Activated B cell treated with CpG ODN at 0.5 μM for 24 hours (primary cell): ENCODE data around the gene RHOF. TPM values are rescaled to one million over a fixed set of nuclear protein-coding genes. Genes with fewer than 3 reads are reported as not detected.

Experiments used
- ATAC-seq: fragments of 200-7000 bp; cut with Tn5 transposase; one replicate; pipeline ENCODE4 v1.10.0; 2021; ENCODE audit warnings: low read depth, mild to moderate bottlenecking, moderate library complexity
- CTCF ChIA-PET: fragments of 350-600 bp; sonication (Branson Sonifier 250); formaldehyde crosslinking; loops from one replicate; lab custom pipeline; 2021; ENCODE audit warnings: antibody characterized with exemption; lab: Charles Lee
- POLR2A ChIA-PET: fragments of 350-600 bp; sonication (Branson Sonifier 250); formaldehyde crosslinking; loops from one replicate; lab custom pipeline; 2021; ENCODE audit warnings: antibody characterized with exemption; lab: Charles Lee
- DNase-seq: peaks from one replicate; pipeline ENCODE4 v3.0.0; 2022
- H3K27ac Mint-ChIP-seq: one replicate; pipeline ENCODE4 v1.8.0; 2020; ENCODE audit warnings: mixed read lengths
- H3K27me3 Mint-ChIP-seq: one replicate; pipeline ENCODE4 v1.8.0; 2021; ENCODE audit warnings: mixed read lengths
- H3K36me3 Mint-ChIP-seq: one replicate; pipeline ENCODE4 v1.8.0; 2021; ENCODE audit warnings: low read depth, mixed read lengths
- H3K4me1 Mint-ChIP-seq: one replicate; pipeline ENCODE4 v1.8.0; 2021; ENCODE audit warnings: mixed read lengths
- H3K4me3 Mint-ChIP-seq: one replicate; pipeline ENCODE4 v1.8.0; 2020; ENCODE audit warnings: mild to moderate bottlenecking, mixed read lengths
- H3K9me3 Mint-ChIP-seq: one replicate; pipeline ENCODE4 v1.8.0; 2020; ENCODE audit warnings: mixed read lengths
- intact Hi-C: fragments of 100-400 bp; cut with micrococcal nuclease; formaldehyde crosslinking; loops from one replicate; pipeline ENCODE4 v1.15.1; 2024
- total RNA-seq: library from RNA; stranded (reverse); gene quantifications from 2 replicates; pipeline ENCODE4 v1.2.3, GENCODE V29; 2022
- TF ChIP-seq, protein P1 (sequence below): fragments of 200-600 bp; IDR thresholded peaks from one replicate; pipeline ENCODE4 v1.8.0; 2022; ENCODE audit warnings: antibody characterized with exemption, mild to moderate bottlenecking

The RHOF gene
- total RNA-seq, 1 donor from 2014 or later: 142 TPM

DNA sequence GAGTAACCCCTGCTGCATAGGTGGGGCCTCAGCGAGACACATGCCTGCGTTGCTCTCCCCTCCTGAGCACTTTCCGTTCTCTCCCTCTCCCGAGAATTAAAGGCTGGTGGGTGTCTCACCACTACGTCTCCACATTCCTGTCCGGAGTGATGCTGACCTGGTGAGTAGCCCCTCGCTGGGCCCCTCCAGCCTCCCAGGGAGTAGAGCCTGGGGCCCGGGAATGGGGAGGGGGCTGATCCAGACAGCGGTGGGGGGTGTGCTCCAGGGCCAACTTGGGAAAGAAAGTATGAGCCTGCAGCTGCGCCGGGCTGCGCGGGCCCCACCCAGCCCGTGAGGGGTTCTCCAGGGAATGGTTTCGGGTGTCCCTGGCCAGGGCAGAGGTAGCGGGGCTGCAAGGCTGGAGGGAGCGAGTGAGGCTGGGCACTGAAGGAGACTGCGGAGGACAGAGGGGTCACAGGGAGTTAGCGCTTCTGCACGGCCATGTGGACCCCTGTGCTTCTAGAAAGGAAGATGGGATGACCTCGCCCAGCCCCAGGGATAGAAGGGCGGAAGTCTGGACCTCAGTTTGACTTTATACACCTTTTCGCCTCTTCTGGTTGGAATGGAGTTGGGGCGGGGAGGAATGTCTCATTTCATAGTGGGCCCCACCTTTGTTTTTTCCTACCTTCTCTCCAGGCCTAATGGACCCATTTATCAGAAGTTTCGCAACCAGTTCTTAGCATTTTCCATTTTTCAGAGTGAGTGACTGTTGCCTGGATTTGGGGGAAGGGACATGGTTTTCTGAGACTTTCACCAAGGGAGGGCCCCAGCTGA lies 22.5 kb downstream of the RHOF start:
- Mint-ChIP-seq H3K27ac (no peak overlapping the region), H3K36me3 (no peaks in the 10 kb centered on the region), H3K27me3 (no peaks in the 10 kb centered on the region), H3K4me1 (peaks cover 9% of the 10 kb centered on the region), H3K4me3 (no peak overlapping the region), H3K9me3 (no peaks in the 10 kb centered on the region)
- TF ChIP-seq, protein P1, sequence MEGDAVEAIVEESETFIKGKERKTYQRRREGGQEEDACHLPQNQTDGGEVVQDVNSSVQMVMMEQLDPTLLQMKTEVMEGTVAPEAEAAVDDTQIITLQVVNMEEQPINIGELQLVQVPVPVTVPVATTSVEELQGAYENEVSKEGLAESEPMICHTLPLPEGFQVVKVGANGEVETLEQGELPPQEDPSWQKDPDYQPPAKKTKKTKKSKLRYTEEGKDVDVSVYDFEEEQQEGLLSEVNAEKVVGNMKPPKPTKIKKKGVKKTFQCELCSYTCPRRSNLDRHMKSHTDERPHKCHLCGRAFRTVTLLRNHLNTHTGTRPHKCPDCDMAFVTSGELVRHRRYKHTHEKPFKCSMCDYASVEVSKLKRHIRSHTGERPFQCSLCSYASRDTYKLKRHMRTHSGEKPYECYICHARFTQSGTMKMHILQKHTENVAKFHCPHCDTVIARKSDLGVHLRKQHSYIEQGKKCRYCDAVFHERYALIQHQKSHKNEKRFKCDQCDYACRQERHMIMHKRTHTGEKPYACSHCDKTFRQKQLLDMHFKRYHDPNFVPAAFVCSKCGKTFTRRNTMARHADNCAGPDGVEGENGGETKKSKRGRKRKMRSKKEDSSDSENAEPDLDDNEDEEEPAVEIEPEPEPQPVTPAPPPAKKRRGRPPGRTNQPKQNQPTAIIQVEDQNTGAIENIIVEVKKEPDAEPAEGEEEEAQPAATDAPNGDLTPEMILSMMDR: no peak
- ATAC-seq (no peak), DNase-seq (no peak)
- ChIA-PET POLR2A (no interaction called here), CTCF (interaction anchor here (1.0 to 15.0 kb wide), 3 partner anchors 22 to 219 kb away, joined by 3 to 387 read pairs (median 8); partner anchors contain the start of gene RHOF)
- intact Hi-C loops: loop anchor here (5.0 kb wide), 2 partner anchors 144 to 279 kb away; partner anchors contain the start of gene ORAI1

DNA sequence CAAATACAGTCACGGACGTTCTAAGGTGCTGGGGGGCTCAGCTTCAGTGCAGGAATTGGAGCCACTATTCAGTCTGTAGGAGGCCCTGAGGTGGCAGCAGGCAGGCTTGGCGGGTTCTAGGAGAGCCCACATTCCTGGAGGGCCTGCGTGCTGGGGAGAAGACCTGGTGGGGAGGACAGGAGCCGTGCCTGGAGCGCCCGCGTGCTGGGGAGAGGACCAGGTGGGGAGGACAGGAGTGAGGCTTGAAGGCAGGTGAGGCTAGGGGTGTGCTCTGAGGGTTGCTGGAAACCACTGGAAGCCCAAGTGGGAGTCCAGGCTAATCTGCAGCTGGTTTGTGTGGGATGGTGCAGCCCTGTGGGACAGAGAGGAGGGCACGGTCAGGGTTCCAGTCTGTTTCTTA lies 23.1 kb downstream of the RHOF start:
- DNase-seq (no peak), ATAC-seq (no peak)
- TF ChIP-seq, protein P1: no peak
- no peaks in the 10 kb centered on the region for H3K27me3 Mint-ChIP-seq
- peaks cover 9% of the 10 kb centered on the region for H3K4me1 Mint-ChIP-seq
- no peak overlapping the region for H3K27ac Mint-ChIP-seq
- H3K36me3 Mint-ChIP-seq: no peaks in the 10 kb centered on the region
- intact Hi-C loops: loop anchor here (5.0 kb wide), 2 partner anchors 143 to 278 kb away; partner anchors contain the start of gene ORAI1
- no peak overlapping the region for H3K4me3 Mint-ChIP-seq
- no peaks in the 10 kb centered on the region for H3K9me3 Mint-ChIP-seq
- ChIA-PET CTCF (no interaction called here), POLR2A (no interaction called here)

DNA sequence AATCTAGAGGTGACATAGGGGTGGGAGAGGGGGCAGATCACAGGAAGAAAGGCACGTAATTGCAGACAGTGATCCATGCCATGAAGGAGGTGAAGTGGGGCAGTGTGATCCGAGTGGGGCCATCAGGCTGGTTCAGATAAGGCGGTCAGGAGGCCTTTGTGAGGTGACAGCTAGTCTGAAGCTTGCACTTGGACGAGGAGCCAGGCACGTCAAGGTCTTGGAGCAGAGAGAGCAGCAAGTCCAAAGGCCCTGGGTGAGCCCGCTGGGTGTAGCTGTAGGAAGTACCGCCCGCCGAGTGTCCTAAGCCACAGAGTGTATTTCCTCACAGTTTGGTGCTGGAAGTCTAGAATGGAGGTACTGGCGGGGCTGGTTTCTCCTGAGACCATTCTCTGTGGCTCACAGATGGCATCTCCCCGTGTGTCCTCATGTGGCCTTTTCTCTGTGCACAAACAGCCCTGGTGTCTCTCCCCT lies 23.6 kb downstream of the RHOF start:
- Mint-ChIP-seq H3K36me3 (no peaks in the 10 kb centered on the region), H3K27me3 (no peaks in the 10 kb centered on the region), H3K4me1 (peaks cover 9% of the 10 kb centered on the region), H3K9me3 (no peaks in the 10 kb centered on the region), H3K4me3 (no peak overlapping the region), H3K27ac (no peak overlapping the region)
- ATAC-seq: no peak
- no peak for DNase-seq
- CTCF ChIA-PET: no interaction called here
- intact Hi-C loops: loop anchor here (5.0 kb wide), 2 partner anchors 143 to 278 kb away; partner anchors contain the start of gene ORAI1
- TF ChIP-seq, protein P1: no peak
- POLR2A ChIA-PET: interaction anchor here (1.2 kb wide), 1 partner anchor 24 kb away, joined by 4 read pairs; no protein-coding TSS in a partner anchor

- DNase-seq: no peak
- CTCF ChIA-PET: no interaction called here
- no peaks in the 10 kb centered on the region for H3K36me3 Mint-ChIP-seq
- H3K4me3 Mint-ChIP-seq: no peak overlapping the region
- TF ChIP-seq, protein P1: no peak
- no peak overlapping the region for H3K27ac Mint-ChIP-seq
- peaks cover 9% of the 10 kb centered on the region for H3K4me1 Mint-ChIP-seq
- H3K27me3 Mint-ChIP-seq: no peaks in the 10 kb centered on the region
- no peak for ATAC-seq
- H3K9me3 Mint-ChIP-seq: no peaks in the 10 kb centered on the region
- POLR2A ChIA-PET: interaction anchor here (0.7 to 1.2 kb wide), 2 partner anchors 24 to 25 kb away, joined by 3 to 4 read pairs; no protein-coding TSS in a partner anchor
- intact Hi-C loops: no loop called here
Measured at GRCh38 chr12:121769297-121769830, 24.1 kb downstream of the RHOF start.

- Mint-ChIP-seq H3K36me3 (no peaks in the 10 kb centered on the region), H3K27me3 (no peaks in the 10 kb centered on the region), H3K4me1 (no peaks in the 10 kb centered on the region), H3K4me3 (no peak overlapping the region), H3K9me3 (no peaks in the 10 kb centered on the region), H3K27ac (no peak overlapping the region)
- DNase-seq (no peak), ATAC-seq (no peak)
- TF ChIP-seq, protein P1: no peak
- intact Hi-C loops: no loop called here
- ChIA-PET CTCF (no interaction called here), POLR2A (interaction anchor here (0.6 to 0.9 kb wide), 3 partner anchors 27 to 1183 kb away, joined by 3 to 4 read pairs (median 4); no protein-coding TSS in a partner anchor)
Measured at GRCh38 chr12:121767525-121768016, 25.9 kb downstream of the RHOF start.
